Left lung (tissue), 10 donors: ENCODE measurements around the gene ERCC1. TPM values are rescaled to one million over a fixed set of nuclear protein-coding genes. Genes with fewer than 3 reads are reported as not detected.

Experiments
- ATAC-seq: fragments of 200-7000 bp; cut with Tn5 transposase; one replicate; pipeline ENCODE4 v1.9.1; 2020; ENCODE audit warnings: moderate library complexity
- DNase-seq, 4 donors: peaks; one replicate each; pipeline ENCODE4 v3.0.0-alpha.2; 2013 to 2020
- H3K27ac ChIP-seq, 2 donors: fragments of 200-600 bp; sonication (generic) in 1 of 2; one replicate each; pipeline versions ENCODE4 v1.5.0 to v1.8.0; 2020 to 2021
- H3K27me3 ChIP-seq, 2 donors: fragments of 200-600 bp; sonication (generic) in 1 of 2; one replicate each; pipeline versions ENCODE4 v1.5.0 to v1.8.0; 2020 to 2021
- H3K36me3 ChIP-seq, 2 donors: fragments of 200-600 bp; sonication (generic) in 1 of 2; one replicate each; pipeline versions ENCODE4 v1.5.0 to v1.8.0; 2020 to 2021
- H3K4me1 ChIP-seq, 2 donors: fragments of 200-600 bp; one replicate each; pipeline ENCODE4 v1.8.0; 2021
- H3K4me3 ChIP-seq, 2 donors: fragments of 200-600 bp; sonication (generic) in 1 of 2; one replicate each; pipeline versions ENCODE4 v1.5.0 to v1.8.0; 2020 to 2021; ENCODE audit warnings: mild to moderate bottlenecking in 1 of 2
- H3K9me3 ChIP-seq, 2 donors: fragments of 200-600 bp; sonication (generic) in 1 of 2; one replicate each; pipeline versions ENCODE4 v1.5.0 to v1.8.0; 2020 to 2021
- CTCF ChIP-seq, 2 donors: fragments of 200-600 bp; sonication (generic) in 1 of 2; IDR thresholded peaks; one replicate each; pipeline versions ENCODE4 v1.5.0 to v1.8.0; 2021; ENCODE audit warnings: antibody characterized with exemption in 2 of 2
- intact Hi-C, 2 donors: fragments of 100-400 bp; cut with DNase I; formaldehyde crosslinking; loops; one replicate each; pipeline versions ENCODE4 v1.11.2 to v1.14.2; 2022
- polyA plus RNA-seq, 6 donors: library from polyadenylated mRNA; unstranded; fragments of 120-200 nt; gene quantifications; one replicate each; pipeline ENCODE4 v1.2.1, GENCODE V29; 2013; ENCODE audit not compliant: insufficient read length in 6 of 6
- total RNA-seq, 2 donors: library from RNA; stranded (reverse); fragmentation: NEBNext Ultra II Directional; extraction: Animal tissue kit (Norgen Biotek cat#: 25700); gene quantifications; one replicate each; pipeline ENCODE4 v1.2.1, GENCODE V29; 2021
- donor health status: DM: no; HTN: yes; CAD: no.
- donor health status: DM: no; HTN: no; CAD: no.

Gene ERCC1
- total and polyA plus RNA-seq, 8 donors: 56.1 to 108 (median 85.1) TPM

- no peak overlapping the region for H3K27ac ChIP-seq
- TF ChIP-seq CTCF (IDR thresholded peaks at IDR 0.05): no peak
- peaks cover 0 to 16% of the 10 kb centered on the region in 2 donors for H3K36me3 ChIP-seq
- no peak for ATAC-seq
- peaks cover 0 to 57% of the 10 kb centered on the region in 2 donors for H3K27me3 ChIP-seq
- no peak overlapping the region for H3K4me3 ChIP-seq
- intact Hi-C loops: no loop called here
- H3K9me3 ChIP-seq: no peaks in the 10 kb centered on the region
- DNase-seq: no peak
- peaks cover 16 to 39% of the 10 kb centered on the region in 2 donors for H3K4me1 ChIP-seq
Observed at GRCh38 chr19:45471931-45472562, 48.3 kb upstream of the ERCC1 start.

GRCh38 chr19:45471111-45471930 lies 47.6 kb upstream of the ERCC1 start:
- no peak overlapping the region for H3K4me3 ChIP-seq
- DNase-seq (peak in 1 of 4 donors; percentile 39), ATAC-seq (no peak)
- peaks cover 0 to 16% of the 10 kb centered on the region in 2 donors for H3K36me3 ChIP-seq
- intact Hi-C loops: no loop called here
- H3K9me3 ChIP-seq: no peaks in the 10 kb centered on the region
- no peak overlapping the region for H3K27ac ChIP-seq
- peaks cover 19 to 42% of the 10 kb centered on the region in 2 donors for H3K4me1 ChIP-seq
- peaks cover 0 to 57% of the 10 kb centered on the region in 2 donors for H3K27me3 ChIP-seq
- no peak for TF ChIP-seq CTCF (IDR thresholded peaks at IDR 0.05)

- ATAC-seq (no peak), DNase-seq (no peak)
- TF ChIP-seq CTCF (IDR thresholded peaks at IDR 0.05): no peak
- Histone ChIP-seq H3K27ac (no peak overlapping the region), H3K9me3 (no peaks in the 10 kb centered on the region), H3K36me3 (peaks cover 0 to 16% of the 10 kb centered on the region in 2 donors), H3K27me3 (peaks cover 0 to 58% of the 10 kb centered on the region in 2 donors), H3K4me1 (peaks cover 19 to 42% of the 10 kb centered on the region in 2 donors), H3K4me3 (no peak overlapping the region)
- intact Hi-C loops: no loop called here
Observed at GRCh38 chr19:45470762-45471081, 47.0 kb upstream of the ERCC1 start.

- intact Hi-C loops: no loop called here
- H3K4me1 ChIP-seq: peaks cover 19 to 42% of the 10 kb centered on the region in 2 donors
- peaks cover 0 to 16% of the 10 kb centered on the region in 2 donors for H3K36me3 ChIP-seq
- DNase-seq: peak in 2 of 4 donors; percentile 69 to 76
- peak overlapping the region; percentile 58 to 59 for H3K4me3 ChIP-seq
- peaks cover 0 to 54% of the 10 kb centered on the region in 2 donors for H3K27me3 ChIP-seq
- no peak for ATAC-seq
- TF ChIP-seq CTCF (IDR thresholded peaks at IDR 0.05): no peak
- H3K9me3 ChIP-seq: no peaks in the 10 kb centered on the region
- H3K27ac ChIP-seq: peak overlapping the region; percentile 83 to 98
Observed at GRCh38 chr19:45469945-45470761, 46.4 kb upstream of the ERCC1 start.
